NCI-H2107 (cell line): ENCODE data around the gene SCN5A.

Experiments used
- DNase-seq: peaks from one replicate; lab custom pipeline; 2025; lab: John Stamatoyannopoulos, UW

Gene SCN5A

GRCh38 chr3:38560284-38560683 is 89.2 kb downstream of the SCN5A start:
- DNase-seq, result no peak

GRCh38 chr3:38558864-38559263 is 90.6 kb downstream of the SCN5A start:
- DNase-seq, result no peak

GRCh38 chr3:38556640-38557358 is 92.7 kb downstream of the SCN5A start:
- DNase-seq, result no peak

- no peak for DNase-seq
These were observed 93.6 kb downstream of the SCN5A start for GRCh38 chr3:38555926-38556325.

GRCh38 chr3:38555149-38555840 is 94.2 kb downstream of the SCN5A start:
- no peak for DNase-seq

- DNase-seq, result no peak
These were observed 95.2 kb downstream of the SCN5A start for GRCh38 chr3:38554127-38554827.

GRCh38 chr3:38553071-38553470 is 96.4 kb downstream of the SCN5A start:
- DNase-seq, result no peak

GRCh38 chr3:38552364-38552763 is 97.1 kb downstream of the SCN5A start:
- no peak for DNase-seq

GRCh38 chr3:38551026-38551832 is 98.3 kb downstream of the SCN5A start:
- no peak for DNase-seq

GRCh38 chr3:38549957-38550840 is 99.3 kb downstream of the SCN5A start:
- DNase-seq, result no peak

GRCh38 chr3:38549486-38549885 is 100.0 kb downstream of the SCN5A start:
- no peak for DNase-seq

- DNase-seq, result no peak
These were observed 100.4 kb downstream of the SCN5A start for GRCh38 chr3:38549082-38549481.

GRCh38 chr3:38548154-38548931 is 101.1 kb downstream of the SCN5A start:
- DNase-seq, result no peak

GRCh38 chr3:38545983-38546382 is 103.5 kb downstream of the SCN5A start:
- DNase-seq, result no peak

GRCh38 chr3:38545550-38545949 is 103.9 kb downstream of the SCN5A start:
- no peak for DNase-seq

- DNase-seq, result no peak
These were observed 104.6 kb downstream of the SCN5A start for GRCh38 chr3:38544926-38545325.

GRCh38 chr3:38543586-38543985 is 105.9 kb downstream of the SCN5A start:
- DNase-seq, result no peak

GRCh38 chr3:38542401-38543298 is 106.8 kb downstream of the SCN5A start:
- DNase-seq, result no peak

GRCh38 chr3:38541806-38542205 is 107.7 kb downstream of the SCN5A start:
- peak; percentile 10 for DNase-seq
